Hypothalamus (tissue), 51 donors: Measurements from ENCODE around the gene EGFL7.
"Not testable (repeated sequence)": the region's sequence is repeated elsewhere in the genome, so short reads cannot be mapped to it uniquely, and the experiment has no call there.

Source experiments
- DNase-seq, 51 donors: peaks; one replicate each; lab custom pipeline; 2025; lab: John Stamatoyannopoulos, UW

The EGFL7 gene

DNA sequence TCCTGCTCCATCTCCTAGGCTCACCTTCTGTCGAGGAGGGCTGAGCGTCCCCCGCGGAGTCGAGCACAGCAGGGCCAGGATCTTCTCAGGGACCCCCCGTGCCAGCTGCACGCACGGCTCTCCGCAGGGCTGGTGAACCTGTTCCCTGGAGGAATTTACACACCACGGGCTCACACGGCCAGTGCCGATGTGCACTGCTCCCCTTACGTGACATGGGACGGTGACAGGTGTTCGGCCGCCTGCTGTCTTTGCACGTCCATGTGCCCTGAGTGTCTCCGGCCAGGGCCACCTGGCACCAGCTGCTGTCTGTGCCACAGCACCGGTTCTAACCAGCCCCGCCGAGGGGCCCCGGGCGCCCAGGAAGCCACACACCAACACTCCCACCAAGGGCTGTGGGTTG, 33.2 kb downstream of the EGFL7 start:
- DNase-seq: no peak

GRCh38 chr9:136696502-136696901, 33.8 kb downstream of the EGFL7 start:
- DNase-seq: no peak

DNA sequence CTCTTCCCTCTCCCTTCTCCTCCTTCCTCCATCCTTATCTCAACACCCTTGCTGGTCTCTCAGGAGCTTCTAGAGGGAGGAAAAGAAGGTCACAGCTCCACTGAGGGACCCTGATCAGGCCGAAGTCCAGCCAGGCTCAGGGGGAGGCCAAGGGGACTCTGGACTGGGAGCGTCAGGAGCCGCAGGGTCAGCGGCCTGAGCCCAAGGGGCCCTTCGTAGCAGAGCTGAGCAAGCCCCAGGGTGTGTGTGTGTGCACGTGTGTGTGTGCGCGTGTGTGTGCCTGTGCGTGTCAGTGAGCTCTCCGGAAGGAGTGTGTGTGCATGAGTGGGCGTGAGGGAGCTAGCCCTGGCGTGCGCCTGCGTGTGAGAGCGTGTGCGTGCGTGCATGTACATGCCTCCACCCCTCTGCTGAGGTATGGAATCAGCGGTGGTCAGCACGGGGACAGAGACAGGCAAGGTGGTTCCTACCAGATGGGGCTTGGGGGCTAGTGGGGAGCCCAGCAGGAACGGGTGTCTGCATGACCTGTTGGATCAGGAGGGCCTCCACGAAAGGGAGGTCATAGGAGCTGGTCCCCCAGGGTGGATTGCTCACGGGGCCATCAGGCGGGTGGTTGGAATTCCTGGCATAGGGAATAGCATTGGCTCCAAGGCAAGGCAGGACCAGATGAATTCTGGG, 34.6 kb downstream of the EGFL7 start:
- no peak for DNase-seq

- no peak for DNase-seq
These were observed 35.3 kb downstream of the EGFL7 start for GRCh38 chr9:136697821-136698526.

DNA sequence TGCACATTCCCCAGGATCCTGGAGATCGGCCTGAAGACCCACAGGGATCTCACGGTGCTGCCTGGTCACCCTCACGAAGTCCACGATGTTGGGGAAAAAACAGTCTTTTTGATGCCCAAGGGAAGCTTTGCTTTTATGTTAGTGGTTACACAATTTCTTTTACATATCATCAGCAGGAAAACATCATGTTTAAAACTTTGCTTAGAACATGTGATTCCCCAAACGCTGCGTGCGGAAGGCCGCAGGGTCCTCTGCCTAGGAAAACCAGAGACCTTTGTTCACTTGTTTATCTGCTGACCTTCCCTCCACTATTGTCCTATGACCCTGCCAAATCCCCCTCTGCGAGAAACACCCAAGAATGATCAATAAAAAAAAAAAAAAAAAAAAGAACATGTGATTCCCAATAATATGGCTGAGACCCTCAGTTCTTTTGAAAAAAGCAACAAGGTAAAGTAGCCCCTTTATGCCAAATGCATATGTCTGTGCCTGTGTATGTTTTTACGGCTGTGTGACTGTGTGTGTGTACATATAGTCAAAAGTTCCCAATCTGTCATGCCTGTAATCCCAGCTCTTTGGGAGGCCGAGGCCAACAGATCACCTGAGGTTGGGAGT, 36.0 kb downstream of the EGFL7 start:
- no peak for DNase-seq

DNA sequence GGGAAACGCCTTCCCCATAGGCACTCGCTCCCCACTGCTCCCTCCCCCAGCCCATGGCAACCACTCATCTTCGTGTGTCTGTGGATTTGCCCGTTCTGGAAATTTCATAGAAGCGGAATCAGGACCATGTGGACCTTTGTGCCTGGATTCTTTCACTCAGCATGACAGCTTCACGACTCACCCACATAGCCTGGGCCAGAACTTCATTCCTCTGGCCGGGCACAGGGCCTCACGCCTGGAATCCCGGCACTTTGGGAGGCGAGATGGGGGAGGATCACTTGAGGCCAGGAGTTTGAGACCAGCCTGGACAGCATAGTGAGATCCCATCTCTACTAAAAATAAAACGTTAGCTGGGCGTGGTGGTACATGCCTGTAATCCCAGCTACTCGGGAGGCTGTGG, 37.6 kb downstream of the EGFL7 start:
- no peak for DNase-seq

GRCh38 chr9:136700959-136701667, 38.4 kb downstream of the EGFL7 start:
- DNase-seq: no peak

DNA sequence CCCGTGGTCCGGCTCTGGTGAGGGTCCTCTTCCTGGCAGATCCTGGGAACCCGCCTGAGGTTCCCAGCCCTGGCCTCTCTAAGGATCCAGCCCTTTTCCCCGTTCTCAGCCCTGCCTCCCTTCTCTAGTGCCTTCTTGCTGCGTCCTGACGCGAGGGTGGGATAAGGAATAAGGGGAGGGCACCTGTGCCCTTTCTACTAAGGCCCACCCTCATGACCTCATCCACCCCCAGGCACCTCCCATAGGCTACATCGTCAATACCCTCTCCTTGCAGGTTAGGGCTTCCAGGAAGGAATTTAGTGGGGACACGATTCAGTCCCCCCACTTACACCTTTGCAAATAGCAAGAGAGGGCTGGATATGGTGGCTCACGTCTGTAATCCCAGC, 38.9 kb downstream of the EGFL7 start:
- DNase-seq: no peak

GRCh38 chr9:136703276-136703860, 40.7 kb downstream of the EGFL7 start:
- no peak for DNase-seq

GRCh38 chr9:136704741-136705140, 42.0 kb downstream of the EGFL7 start:
- not testable (repeated sequence) for DNase-seq

- no peak for DNase-seq
These were observed 42.8 kb downstream of the EGFL7 start for GRCh38 chr9:136705564-136705963.

- no peak for DNase-seq
These were observed 44.3 kb downstream of the EGFL7 start for GRCh38 chr9:136707011-136707410.

DNA sequence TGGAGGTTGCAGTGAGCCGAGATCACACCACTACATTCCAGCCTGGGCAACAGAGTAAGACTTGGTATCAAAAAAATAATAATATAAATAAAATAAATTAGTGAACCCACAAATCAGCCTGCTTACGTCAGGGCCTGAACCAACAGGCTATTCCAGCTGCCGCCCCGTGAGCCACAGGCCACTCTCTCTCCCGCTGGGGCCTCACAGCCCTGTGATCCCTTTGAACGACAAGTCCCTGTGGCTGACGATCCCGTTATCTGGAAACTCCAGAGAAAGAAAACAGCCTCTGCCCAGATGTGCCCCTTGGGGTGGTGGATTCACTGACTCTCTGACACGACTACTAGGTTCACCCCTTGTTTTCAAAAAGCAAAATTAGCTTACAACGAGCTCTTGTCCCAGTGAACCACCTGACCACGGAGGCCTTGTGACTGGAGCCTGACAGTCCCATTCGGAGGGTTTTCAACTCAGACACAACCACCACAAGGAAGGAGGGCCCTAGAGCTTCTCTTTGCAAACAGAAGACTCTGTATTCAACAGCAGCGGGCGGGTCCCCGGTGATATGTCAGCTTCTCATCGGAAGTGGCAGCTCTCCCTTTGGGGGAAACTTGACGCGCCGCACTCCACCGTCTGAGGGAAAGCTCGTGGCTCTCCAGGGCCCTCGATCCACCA, 45.3 kb downstream of the EGFL7 start:
- DNase-seq: no peak

DNA sequence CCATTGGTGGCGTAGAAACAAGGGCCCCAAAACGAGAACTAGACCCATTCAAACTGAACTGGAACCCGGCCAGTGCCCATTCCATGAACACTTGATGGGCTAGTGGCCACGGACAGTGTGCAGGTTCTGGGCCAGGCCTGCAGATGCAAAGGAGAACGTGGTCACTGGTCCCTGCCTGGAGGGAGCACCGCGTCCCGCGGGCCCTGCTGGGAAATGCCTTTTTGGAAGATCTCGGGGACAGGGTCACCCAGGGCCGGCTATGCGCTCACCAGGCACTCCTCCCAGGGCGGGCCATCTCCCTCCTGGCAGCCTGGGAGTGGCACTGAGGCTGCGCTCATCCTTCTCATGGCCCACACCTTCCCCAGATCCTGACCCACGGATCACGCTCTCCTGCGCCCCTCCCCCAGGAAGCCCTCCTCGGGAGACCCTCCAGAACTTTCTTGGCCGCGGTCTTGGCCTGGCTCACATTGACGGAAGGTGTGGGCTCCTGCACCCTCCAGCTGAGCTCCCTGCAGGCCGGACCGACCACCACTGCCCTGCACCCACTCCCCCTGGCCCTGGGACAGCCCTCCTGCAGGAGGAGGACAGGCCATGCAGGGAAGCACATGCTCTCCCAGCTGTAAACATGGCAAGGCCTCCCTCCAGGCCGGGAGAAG, 46.9 kb downstream of the EGFL7 start:
- no peak for DNase-seq

- no peak for DNase-seq
These were observed 47.8 kb downstream of the EGFL7 start for GRCh38 chr9:136710543-136710942.

- DNase-seq: not testable (repeated sequence)
These were observed 48.5 kb downstream of the EGFL7 start for GRCh38 chr9:136711219-136711648.

DNA sequence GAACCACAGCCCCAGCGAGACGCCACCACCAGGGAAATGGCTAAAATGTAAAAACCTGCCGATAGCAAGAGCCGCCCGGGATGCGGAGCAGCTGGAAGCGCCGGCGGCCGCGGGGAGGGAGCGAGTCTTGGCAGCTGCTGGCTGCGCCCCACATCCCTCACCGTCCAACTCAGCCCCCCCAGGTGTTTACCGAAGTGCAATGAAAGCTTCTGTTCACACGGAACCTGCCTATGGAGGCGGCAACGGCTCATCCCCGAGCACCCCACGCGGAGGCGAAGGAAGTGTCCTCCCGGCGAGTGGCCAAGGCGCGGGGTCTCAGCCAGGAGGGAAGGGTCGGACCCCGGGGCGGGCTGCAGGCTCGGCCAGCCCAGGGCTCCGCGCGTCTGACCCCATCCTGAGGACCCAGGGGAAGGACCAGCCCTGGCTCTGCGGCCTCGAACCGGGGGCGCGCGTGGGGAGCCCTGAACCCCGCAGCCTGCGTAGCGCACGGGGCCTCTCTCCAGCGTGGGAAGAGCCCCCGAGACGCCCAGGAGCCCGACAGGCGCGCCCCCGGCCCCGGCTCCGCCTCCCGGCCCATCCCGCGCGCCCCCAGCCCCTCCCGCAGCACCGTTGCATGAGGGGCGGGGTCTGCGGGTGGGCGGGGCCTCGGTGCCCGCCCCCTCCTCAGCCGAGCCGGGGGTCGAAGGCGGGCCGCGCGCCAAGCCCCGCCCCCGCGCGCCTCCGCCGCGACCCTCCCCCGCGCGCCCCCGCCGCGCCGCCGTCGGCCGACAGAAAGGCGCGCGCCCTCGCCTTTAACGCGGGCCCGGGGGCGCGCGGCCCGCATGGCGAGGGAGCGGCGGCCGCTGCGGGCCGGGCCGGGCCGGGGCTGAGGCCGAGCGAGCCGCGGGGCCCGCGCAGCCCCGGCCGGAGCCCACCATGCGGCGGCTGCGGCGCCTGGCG, 49.3 kb downstream of the EGFL7 start, which contains the start of gene DIPK1B:
TSS of gene DIPK1B (plus strand) at position 822 of the 939 bp plus-strand sequence. CDS start at position 916, 94 bp downstream.
- DNase-seq: peak in 8 of 51 donors; percentile 23 to 59 (median 43)

DNA sequence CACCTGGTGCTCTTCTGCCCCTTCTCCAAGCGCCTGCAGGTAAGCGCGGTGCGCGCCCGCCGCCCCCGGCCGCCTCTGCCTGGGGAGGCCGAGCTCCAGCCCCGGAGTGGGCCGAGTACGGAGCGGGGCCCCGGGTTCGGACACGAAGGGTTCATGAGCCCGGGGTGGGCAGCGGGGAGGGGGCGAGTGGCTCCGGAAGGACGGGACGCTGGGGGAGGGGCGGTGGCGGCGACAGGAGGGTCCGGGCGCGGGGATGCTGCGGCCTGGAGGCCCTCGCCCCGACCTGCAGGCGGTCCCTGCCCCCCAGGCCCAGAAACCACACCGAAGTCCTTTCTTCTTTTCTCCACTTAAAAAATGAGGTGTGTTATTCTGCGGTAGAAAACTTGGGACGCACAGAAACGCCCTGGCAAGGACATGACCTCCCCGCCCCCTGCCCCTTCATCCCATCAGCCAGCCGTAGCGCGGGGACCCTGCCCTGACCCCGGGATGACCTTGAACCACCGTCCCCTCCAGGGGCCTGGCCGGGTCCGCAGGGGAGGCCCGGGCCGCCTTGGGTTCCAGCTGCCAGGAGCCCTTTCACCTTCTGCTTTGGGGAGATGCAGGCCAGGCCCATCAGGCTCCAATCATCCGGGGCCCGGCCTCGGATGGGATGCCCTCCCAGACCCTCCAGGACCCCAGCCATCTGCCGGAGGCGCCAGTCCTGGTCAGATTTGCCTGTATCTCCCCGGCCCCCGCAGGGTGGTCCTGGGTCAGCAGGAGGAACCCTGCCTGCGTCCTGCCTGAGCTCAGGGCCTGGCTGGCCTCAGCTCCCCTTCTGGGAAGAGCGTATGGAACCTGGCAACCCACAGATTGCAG, 50.2 kb downstream of the EGFL7 start:
- DNase-seq: no peak
